Fibroblast of lung (primary cell): ENCODE results near the gene ADD3. TPM values are rescaled to one million over a fixed set of nuclear protein-coding genes. Genes with fewer than 3 reads are reported as not detected.
A peak's percentile ranks its signal among the peaks of the same experiment; 100 is the strongest.

Source experiments
- DNase-seq, 2 donors: peaks; one replicate each; pipeline versions ENCODE4 v3.0.0 to v3.0.0-alpha.2; 2010; ENCODE audit warnings: low read depth in 2 of 2
- H2AFZ ChIP-seq: 2 replicates; pipeline ENCODE4 v1.5.1; 2012; ENCODE audit warnings: low read length, control low read depth, inconsistent platforms
- H3K27ac ChIP-seq: 2 replicates; pipeline ENCODE4 v1.5.1; 2011; ENCODE audit warnings: low read length, control low read depth; ENCODE audit not compliant: insufficient read depth
- H3K27me3 ChIP-seq: 2 replicates; pipeline ENCODE4 v1.5.1; 2011; ENCODE audit warnings: mild to moderate bottlenecking, low read length; ENCODE audit not compliant: control insufficient read depth, insufficient read depth
- H3K36me3 ChIP-seq: 2 replicates; pipeline ENCODE4 v1.5.1; 2011; ENCODE audit warnings: low read length; ENCODE audit not compliant: control insufficient read depth, insufficient read depth
- H3K4me1 ChIP-seq: 2 replicates; pipeline ENCODE4 v1.5.1; 2011; ENCODE audit warnings: low read length; ENCODE audit not compliant: control insufficient read depth, insufficient read depth; ENCODE audit errors: extremely low read depth
- H3K4me2 ChIP-seq: 2 replicates; pipeline ENCODE4 v1.5.1; 2011; ENCODE audit warnings: low read length, control low read depth; ENCODE audit not compliant: insufficient read depth; ENCODE audit errors: extremely low read depth
- H3K4me3 ChIP-seq, 4 experiments: fragments of 200-600 bp in 1 of 4; sonication (generic) in 1 of 4; replicated peaks in 1 of 4; 2 replicates each; pipeline ENCODE4 v1.5.1; 2011 to 2016; ENCODE audit warnings: low read length in 4 of 4, low read depth in 3 of 4, mild to moderate bottlenecking in 3 of 4, control low read depth in 2 of 4, inconsistent platforms in 1 of 4, mixed read lengths in 1 of 4; ENCODE audit not compliant: insufficient read depth in 1 of 4; ENCODE audit errors: control extremely low read depth in 1 of 4
- H3K79me2 ChIP-seq: 2 replicates; pipeline ENCODE4 v1.5.1; 2012; ENCODE audit warnings: mild to moderate bottlenecking, low read length, inconsistent platforms; ENCODE audit not compliant: control insufficient read depth, insufficient read depth
- H3K9ac ChIP-seq: 2 replicates; pipeline ENCODE4 v1.5.1; 2011; ENCODE audit warnings: mild to moderate bottlenecking, low read length, control low read depth; ENCODE audit not compliant: insufficient read depth
- H3K9me3 ChIP-seq: 2 replicates; pipeline ENCODE4 v1.5.1; 2012; ENCODE audit warnings: low read depth, low read length; ENCODE audit not compliant: control insufficient read depth, insufficient read depth
- H4K20me1 ChIP-seq: 2 replicates; pipeline ENCODE4 v1.5.1; 2011; ENCODE audit warnings: low read length; ENCODE audit not compliant: control insufficient read depth, insufficient read depth; ENCODE audit errors: extremely low read depth
- CTCF ChIP-seq, 2 donors: IDR thresholded peaks in 1 of 2; conservative IDR thresholded peaks in 1 of 2; 1 replicate in 1 of 2; 2 replicates in 1 of 2; pipeline ENCODE4 v1.5.1; 2011 to 2012; ENCODE audit warnings: low read length in 2 of 2, control low read depth in 1 of 2, inconsistent platforms in 1 of 2, low read depth in 1 of 2, mild to moderate bottlenecking in 1 of 2
- EZH2 ChIP-seq: IDR thresholded peaks from 2 replicates; pipeline ENCODE4 v1.5.1; 2012; ENCODE audit warnings: low read length, control low read depth, mild to moderate bottlenecking; ENCODE audit errors: missing control alignments
- polyA plus RNA-seq, 2 donors: library from polyadenylated mRNA; depleted of rRNA in 1 of 2; stranded (reverse) in 1 of 2; unstranded in 1 of 2; fragments of >200 nt; gene quantifications; 2 replicates each; pipeline ENCODE4 v1.2.1, GENCODE V29; 2011 to 2012; ENCODE audit warnings: missing spikeins in 1 of 2
- total RNA-seq: library from RNA; depleted of rRNA; stranded (reverse); fragments of >200 nt; gene quantifications from 2 replicates; pipeline ENCODE4 v1.2.1, GENCODE V29; 2014

ADD3 gene
- total and polyA plus RNA-seq, 2 donors (not counting 1 experiment from before 2014, with no cell fraction given), result 93.0 to 416 TPM

- Histone ChIP-seq H3K4me2 (no peak overlapping the region), H3K4me3 (no peak overlapping the region), H3K9ac (no peak overlapping the region), H3K79me2 (no peaks in the 10 kb centered on the region), H2AFZ (no peak overlapping the region), H3K27ac (no peak overlapping the region), H3K27me3 (no peaks in the 10 kb centered on the region), H3K9me3 (no peaks in the 10 kb centered on the region), H3K36me3 (no peaks in the 10 kb centered on the region), H3K4me1 (no peaks in the 10 kb centered on the region), H4K20me1 (no peaks in the 10 kb centered on the region)
- peak; percentile 60 to 88 for DNase-seq
- TF ChIP-seq EZH2 (no peak), CTCF (conservative IDR thresholded peaks at IDR 0.05 in 1 of 2, IDR thresholded peaks at IDR 0.05 in 1 of 2; ENCODE audit: low read depth in 1 of 2, low read length in 2 of 2) (peak; percentile 63 to 65)
Observed at GRCh38 chr10:110137142-110137545, 129.4 kb downstream of the ADD3 start.

- Histone ChIP-seq H3K9ac (no peak overlapping the region), H3K4me1 (no peaks in the 10 kb centered on the region), H3K27me3 (no peaks in the 10 kb centered on the region), H4K20me1 (no peaks in the 10 kb centered on the region), H3K4me2 (no peak overlapping the region), H3K36me3 (no peaks in the 10 kb centered on the region), H3K79me2 (no peaks in the 10 kb centered on the region), H3K4me3 (no peak overlapping the region), H3K27ac (no peak overlapping the region), H3K9me3 (no peaks in the 10 kb centered on the region), H2AFZ (no peak overlapping the region)
- TF ChIP-seq EZH2 (no peak), CTCF (conservative IDR thresholded peaks at IDR 0.05 in 1 of 2, IDR thresholded peaks at IDR 0.05 in 1 of 2; ENCODE audit: low read depth in 1 of 2, low read length in 2 of 2) (peak; percentile 40 to 65)
- DNase-seq, result peak; percentile 52 to 81
Observed at GRCh38 chr10:110138197-110138812, 130.5 kb downstream of the ADD3 start.

GRCh38 chr10:110141185-110141584, 133.4 kb downstream of the ADD3 start:
- no peak for TF ChIP-seq CTCF (conservative IDR thresholded peaks at IDR 0.05 in 1 of 2, IDR thresholded peaks at IDR 0.05 in 1 of 2; ENCODE audit: low read depth in 1 of 2, low read length in 2 of 2)
- TF ChIP-seq EZH2, result no peak
- no peaks in the 10 kb centered on the region for H3K79me2 ChIP-seq
- H3K9ac ChIP-seq, result no peak overlapping the region
- H3K27ac ChIP-seq, result no peak overlapping the region
- no peaks in the 10 kb centered on the region for H3K9me3 ChIP-seq
- H4K20me1 ChIP-seq, result no peaks in the 10 kb centered on the region
- no peak overlapping the region for H2AFZ ChIP-seq
- H3K36me3 ChIP-seq, result no peaks in the 10 kb centered on the region
- H3K4me1 ChIP-seq, result no peaks in the 10 kb centered on the region
- H3K4me3 ChIP-seq, result no peak overlapping the region
- no peaks in the 10 kb centered on the region for H3K27me3 ChIP-seq
- DNase-seq, result no peak
- H3K4me2 ChIP-seq, result no peak overlapping the region
